GM21381 (cell line): Measurements from ENCODE around the gene GLCE.
"Not testable (repeated sequence)": the region's sequence is repeated elsewhere in the genome, so short reads cannot be mapped to it uniquely, and the experiment has no call there.

ENCODE experiments used
- ATAC-seq: cut with Tn5 transposase; IDR thresholded peaks from one replicate; pipeline ENCODE4 v1.9.1; 2021; ENCODE audit warnings: mild to moderate bottlenecking, moderate library complexity; ENCODE audit not compliant: unreplicated experiment

The GLCE gene

GRCh38 chr15:69135499-69135898 lies 24.9 kb upstream of the GLCE start:
- no peak for ATAC-seq

DNA sequence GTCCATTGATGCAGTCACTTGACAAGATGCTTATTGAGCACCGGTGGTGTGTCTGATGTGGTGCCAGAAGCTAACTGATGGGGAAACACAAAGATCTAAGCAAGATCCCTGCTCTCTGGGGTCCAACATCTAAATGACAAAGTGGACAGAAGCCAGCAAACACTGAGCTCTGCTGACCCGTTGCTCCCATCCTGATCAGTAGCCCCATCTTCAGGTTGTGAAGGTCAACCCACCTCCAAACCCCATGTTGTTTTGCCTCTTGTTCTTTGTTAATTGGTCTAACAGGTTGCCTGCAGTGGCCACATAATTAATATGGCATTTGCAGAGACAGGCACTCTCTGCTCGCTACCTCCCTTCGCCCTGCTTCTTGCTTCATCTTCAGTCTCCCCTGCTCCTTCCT lies 21.5 kb upstream of the GLCE start:
- ATAC-seq = no peak

DNA sequence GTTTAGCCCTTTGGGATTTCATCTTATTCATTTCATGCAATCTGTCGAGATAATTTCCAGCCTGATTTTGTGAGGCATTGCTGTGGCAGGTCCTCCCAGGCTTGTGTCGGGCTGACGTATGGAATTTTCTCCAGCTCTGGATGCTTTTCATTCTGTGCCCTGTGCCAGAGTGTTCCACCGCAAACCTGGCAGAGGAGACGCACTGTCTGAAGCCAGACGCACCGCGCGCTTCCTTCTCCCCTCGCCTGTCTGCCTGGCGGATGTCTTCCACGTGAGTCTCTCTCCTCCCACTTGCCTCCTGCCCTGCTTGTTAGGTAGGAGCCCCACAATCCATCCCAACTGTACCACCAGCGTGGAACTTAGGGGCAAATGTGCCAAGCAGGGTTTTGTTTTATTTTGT lies 20.1 kb upstream of the GLCE start:
- no peak for ATAC-seq

GRCh38 chr15:69141286-69141701 lies 19.1 kb upstream of the GLCE start:
- ATAC-seq = no peak

DNA sequence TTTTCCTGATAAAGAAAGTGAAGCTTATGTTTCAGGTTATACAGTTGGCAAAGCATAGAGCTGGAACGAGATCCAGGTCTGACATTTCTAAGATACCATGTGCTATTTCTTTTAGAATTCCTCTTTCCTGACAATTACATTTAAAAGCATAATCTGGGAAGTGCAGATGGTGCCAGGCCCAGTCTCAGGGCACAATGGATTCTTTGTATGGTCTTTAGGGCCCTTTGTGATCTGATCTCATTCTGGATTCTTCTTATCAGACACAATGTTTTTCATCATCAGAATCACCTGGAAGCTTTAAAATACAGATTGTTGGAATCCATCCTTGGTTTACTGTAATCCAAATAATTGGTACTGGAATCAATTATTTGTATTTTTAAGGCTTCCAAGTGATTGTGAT lies 18.6 kb upstream of the GLCE start:
- ATAC-seq = no peak

- ATAC-seq = no peak
Observed at GRCh38 chr15:69143756-69144436, 16.5 kb upstream of the GLCE start.

- no peak for ATAC-seq
Observed at GRCh38 chr15:69144530-69144929, 15.9 kb upstream of the GLCE start.

- ATAC-seq = no peak
Observed at GRCh38 chr15:69145149-69145693, 15.2 kb upstream of the GLCE start.

DNA sequence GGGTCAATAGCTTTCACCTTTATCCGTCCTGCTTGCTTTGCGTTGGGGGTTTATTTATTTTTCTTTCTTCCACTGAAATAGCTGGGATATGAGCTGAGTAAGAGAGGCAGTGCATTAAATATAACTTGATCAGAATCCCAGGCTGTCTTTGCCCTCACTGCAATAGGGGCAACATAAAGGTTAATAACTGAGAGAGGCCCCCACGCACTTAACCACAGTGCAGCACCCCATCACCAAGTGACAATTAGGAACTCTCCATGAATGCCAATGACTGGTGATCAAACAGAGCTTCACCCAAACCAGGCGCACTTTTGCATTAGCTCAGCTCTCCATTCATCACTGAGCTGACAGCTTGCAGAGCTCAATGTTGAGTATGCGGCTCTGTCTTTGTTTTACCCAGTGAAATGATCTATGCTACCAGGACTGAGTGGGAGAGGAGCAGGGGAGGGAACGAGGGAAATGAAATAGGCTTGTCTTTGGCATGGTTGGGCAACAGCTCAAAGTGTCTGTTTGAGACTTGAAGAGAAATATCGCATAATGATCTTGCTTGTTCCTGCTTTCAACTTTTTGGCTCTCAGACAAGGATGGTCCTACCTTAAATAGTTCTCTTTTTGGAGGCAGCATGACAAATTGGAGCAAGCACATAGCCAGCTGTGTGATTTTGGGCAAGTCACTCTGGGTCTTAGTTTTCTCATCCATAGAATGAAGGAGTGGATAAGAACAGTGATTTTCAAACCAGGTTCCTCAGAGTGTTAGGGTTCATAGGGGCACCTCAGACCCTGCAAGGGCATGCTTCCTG lies 14.5 kb upstream of the GLCE start:
- ATAC-seq = no peak

DNA sequence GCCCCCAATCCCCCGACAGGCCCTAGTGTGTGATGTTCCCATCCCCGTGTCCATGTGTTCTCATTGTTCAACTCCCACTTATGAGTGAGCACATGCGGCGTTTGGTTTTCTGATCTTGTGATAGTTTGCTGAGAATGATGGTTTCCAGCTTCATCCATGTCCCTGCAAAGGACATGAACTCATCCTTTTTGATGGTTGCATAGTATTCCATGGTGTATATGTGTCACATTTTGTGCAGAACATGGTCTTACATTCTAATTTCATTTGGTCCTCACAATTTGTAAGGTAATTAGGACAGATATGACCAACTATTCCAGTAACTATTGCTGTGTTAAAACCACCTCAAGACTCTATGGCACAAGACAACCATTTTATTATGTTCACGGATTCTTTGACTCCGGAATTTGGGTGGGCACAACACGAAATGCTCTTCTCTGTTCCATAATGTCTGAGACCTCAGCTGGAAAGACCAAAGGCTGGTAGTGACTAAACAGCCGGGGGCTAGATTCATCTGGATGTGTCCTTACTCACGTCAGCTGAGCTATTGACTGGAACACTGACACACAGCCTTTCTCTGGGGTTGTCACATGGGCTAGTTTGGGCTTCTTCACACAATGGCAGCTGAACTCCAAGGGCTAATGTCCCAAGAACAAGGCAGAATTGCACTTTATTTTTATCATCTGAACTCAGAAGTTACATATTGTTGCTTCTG lies 13.6 kb upstream of the GLCE start:
- ATAC-seq = no peak

DNA sequence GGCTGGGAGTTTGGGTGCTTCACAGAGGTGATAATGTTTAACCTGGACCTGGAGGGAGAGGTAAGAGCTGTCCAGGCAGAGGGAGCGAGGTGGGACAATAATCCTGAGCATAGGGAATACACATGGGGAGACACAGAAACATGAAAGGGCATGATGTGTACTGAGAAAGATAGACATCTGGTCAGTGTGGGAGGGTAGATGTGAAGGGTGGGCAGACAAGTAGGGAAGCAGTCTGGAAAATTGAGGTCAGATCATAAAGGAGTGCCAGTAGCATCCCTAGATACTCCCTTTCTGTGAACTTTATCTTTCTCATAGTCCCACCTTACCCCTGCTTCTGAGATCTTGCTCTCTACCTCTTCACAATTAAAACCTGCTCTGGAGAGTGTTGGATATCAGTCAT lies 12.0 kb upstream of the GLCE start:
- no peak for ATAC-seq

GRCh38 chr15:69149163-69149562 lies 11.3 kb upstream of the GLCE start:
- ATAC-seq = no peak

GRCh38 chr15:69149803-69150202 lies 10.6 kb upstream of the GLCE start:
- ATAC-seq = no peak

DNA sequence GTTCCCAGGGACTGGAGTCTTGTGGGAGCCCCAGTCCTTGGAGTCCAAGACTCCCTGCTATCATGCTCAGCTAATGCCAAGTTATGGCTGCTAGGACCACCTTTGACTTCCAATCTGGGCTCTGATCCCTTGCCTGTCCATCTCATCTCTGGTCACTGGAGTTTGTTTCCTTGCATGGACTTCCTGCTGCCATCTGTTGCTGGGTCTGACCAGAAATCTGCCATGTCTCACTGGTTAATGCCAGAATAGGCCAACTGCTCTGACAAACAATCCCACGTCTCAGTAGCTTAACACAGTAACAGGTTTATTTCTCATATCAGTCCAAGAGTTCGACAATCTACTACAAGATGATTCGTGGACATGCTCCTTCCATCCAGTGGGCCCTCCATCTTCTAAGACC lies 10.1 kb upstream of the GLCE start:
- no peak for ATAC-seq

GRCh38 chr15:69150841-69151240 lies 9.6 kb upstream of the GLCE start:
- ATAC-seq = no peak

DNA sequence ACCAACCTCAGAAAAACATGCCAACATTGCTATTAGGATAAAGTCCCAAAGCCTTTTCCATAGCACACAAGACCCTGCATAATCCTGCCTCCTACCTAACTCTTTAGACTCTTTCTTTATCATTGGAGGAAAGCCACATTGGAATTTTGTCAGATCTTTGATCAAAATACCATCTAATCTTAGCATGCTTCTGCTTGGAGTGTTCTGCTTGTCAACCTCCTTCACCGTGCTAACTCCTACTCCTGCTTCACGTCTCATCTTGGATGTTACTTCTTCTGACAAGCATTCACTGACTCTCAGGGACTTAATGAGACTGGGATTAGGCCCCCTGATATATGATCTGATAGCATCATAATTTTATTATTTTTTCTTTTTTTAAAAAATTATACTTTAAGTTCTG lies 7.4 kb upstream of the GLCE start:
- ATAC-seq = no peak

GRCh38 chr15:69153587-69153986 lies 6.8 kb upstream of the GLCE start:
- not testable (repeated sequence) for ATAC-seq

GRCh38 chr15:69154078-69154477 lies 6.4 kb upstream of the GLCE start:
- no peak for ATAC-seq

DNA sequence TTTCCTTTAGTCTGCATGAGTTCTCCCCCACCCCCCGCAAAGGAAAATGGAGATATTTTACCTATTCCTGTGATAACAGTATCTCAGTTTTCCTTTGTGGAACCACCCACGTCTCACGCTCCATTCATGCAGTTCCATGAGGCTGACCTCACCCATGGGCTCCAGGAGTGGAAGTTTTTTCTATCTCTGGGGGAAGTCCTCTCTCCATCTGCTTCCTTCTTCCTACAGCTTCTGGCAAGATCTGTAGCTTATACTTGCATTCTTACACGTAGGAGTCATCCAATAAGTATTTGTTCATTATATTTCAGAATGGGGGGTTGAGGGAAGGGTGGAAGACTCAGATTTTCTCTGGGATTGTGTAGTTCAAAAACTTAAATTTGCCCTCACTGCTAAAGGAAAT lies 5.8 kb upstream of the GLCE start:
- ATAC-seq = no peak

DNA sequence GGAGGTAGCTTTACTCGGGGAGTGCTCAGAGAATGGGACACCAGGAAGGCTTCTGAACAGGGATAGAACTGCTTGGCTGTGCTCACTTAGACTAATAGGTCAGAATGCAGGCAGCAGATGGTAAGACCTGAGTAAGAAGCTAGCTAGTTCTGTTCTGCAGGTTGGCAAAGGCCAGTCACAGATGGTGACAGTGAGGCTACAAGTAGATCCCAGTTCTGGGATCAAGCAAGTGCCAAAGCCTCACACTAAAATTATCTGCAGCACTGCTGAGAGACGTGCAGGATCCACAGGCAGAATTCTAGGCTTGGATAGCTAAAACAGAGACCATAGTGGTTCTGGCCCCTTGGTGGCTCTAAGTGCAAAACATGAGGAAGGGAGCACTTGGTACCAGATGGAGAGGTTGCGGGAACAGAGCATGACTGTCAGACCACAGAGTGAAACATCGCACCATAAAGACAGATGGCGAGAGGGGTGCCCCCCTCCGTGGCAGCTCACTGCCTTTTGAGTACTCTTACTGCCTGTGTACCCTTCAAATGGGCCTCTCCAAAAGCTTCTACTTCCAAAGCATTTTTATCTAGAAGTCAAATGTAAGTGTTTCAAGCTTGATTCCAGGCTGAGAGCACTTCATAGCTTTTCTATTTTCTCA lies 3.6 kb upstream of the GLCE start:
- no peak for ATAC-seq

DNA sequence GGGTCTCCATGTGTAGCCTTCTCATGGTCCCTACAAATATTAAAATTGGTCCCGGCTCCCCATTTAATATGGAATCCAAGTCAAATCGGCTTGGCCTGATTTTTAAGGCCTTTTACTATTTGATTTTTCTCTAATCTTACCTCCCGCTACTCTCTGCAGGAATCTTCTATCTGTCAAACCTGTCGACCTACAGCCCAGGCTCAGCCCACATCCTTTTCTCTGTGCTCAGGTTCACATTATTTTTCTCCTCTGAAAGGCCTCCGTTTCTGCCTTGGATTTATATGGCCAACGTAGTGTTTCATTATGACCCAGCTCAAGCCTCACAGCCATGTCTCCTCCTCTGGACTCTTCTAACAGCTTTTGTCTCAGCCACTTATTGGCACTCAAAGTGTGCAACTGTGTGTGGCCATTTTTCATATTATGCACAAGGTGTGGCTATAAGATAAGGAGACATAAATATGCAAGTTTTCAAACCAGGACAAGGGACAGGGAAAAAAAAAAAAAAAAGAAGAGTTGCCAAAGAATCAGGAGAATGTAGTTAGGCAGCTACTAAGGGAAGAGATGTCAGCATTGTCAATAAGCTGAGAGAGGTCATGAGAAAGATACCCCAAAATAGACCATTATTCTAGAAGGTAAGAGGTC lies 2.1 kb upstream of the GLCE start:
- no peak for ATAC-seq
